ENCODE results near the gene TCEAL3. TPM values are rescaled to one million over a fixed set of nuclear protein-coding genes. Genes with fewer than 3 reads are reported as not detected.
"Not testable (repeated sequence)": the region's sequence is repeated elsewhere in the genome, so short reads cannot be mapped to it uniquely, and the experiment has no call there.

TCEAL3 gene
- total RNA-seq, 1 donor from 2014 or later = 11.3 TPM

- no peaks in the 10 kb centered on the region for H3K9me3 ChIP-seq
- no peak overlapping the region for H3K27ac ChIP-seq
- H3K4me3 ChIP-seq = no peak overlapping the region
- no peaks in the 10 kb centered on the region for H3K4me1 ChIP-seq
- intact Hi-C loops (cut with DNase I) = no loop called here
- H3K36me3 ChIP-seq = no peaks in the 10 kb centered on the region
- DNase-seq (ENCODE audit: low spot score in 2 of 2) = no peak
- H3K27me3 ChIP-seq = no peaks in the 10 kb centered on the region
- TF ChIP-seq, protein P1, sequence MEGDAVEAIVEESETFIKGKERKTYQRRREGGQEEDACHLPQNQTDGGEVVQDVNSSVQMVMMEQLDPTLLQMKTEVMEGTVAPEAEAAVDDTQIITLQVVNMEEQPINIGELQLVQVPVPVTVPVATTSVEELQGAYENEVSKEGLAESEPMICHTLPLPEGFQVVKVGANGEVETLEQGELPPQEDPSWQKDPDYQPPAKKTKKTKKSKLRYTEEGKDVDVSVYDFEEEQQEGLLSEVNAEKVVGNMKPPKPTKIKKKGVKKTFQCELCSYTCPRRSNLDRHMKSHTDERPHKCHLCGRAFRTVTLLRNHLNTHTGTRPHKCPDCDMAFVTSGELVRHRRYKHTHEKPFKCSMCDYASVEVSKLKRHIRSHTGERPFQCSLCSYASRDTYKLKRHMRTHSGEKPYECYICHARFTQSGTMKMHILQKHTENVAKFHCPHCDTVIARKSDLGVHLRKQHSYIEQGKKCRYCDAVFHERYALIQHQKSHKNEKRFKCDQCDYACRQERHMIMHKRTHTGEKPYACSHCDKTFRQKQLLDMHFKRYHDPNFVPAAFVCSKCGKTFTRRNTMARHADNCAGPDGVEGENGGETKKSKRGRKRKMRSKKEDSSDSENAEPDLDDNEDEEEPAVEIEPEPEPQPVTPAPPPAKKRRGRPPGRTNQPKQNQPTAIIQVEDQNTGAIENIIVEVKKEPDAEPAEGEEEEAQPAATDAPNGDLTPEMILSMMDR (IDR thresholded peaks at IDR 0.05) = no peak
Measured at GRCh38 chrX:103658681-103659433, 51.1 kb downstream of the TCEAL3 start.

DNA sequence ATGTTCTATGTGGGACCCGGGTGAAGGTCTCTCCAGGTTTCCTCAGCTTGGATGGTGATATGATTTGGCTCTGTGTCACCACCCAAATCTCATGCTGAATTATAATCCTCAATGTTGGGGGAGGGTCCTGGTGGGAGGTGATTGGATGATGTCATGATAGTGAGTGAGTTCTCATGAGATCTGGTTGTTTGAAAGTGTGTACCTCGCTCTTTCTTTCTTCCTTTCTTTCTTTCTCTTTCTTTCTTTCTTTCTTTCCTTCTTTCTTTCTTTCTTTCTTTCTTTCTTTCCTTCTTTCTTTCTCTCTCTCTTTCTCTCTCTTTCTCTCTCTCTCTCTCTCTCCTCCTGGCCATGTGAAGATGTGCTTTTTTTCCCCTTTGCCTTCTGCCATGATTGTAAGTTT lies 51.7 kb downstream of the TCEAL3 start:
- H3K27ac ChIP-seq; DNase-seq (ENCODE audit: low spot score in 2 of 2); intact Hi-C loops (cut with DNase I); H3K4me1 ChIP-seq; H3K27me3 ChIP-seq; H3K4me3 ChIP-seq; H3K36me3 ChIP-seq; H3K9me3 ChIP-seq: not testable (repeated sequence)

Other genes starting within 250 kb of the TCEAL3 start
- gene BEX3, start 231.4 kb upstream of the TCEAL3 start, total RNA-seq = 32.1 TPM
- 1.5 TPM for gene RAB40A, start 88.5 kb upstream of the TCEAL3 start, total RNA-seq
- 91.7 TPM for gene TCEAL4, start 22.4 kb upstream of the TCEAL3 start, total RNA-seq
- 4.9 TPM for gene TCEAL1, start 21.0 kb downstream of the TCEAL3 start, total RNA-seq
- gene MORF4L2, start 78.7 kb downstream of the TCEAL3 start, total RNA-seq = 211 TPM
- gene TMEM31, start 102.9 kb downstream of the TCEAL3 start, total RNA-seq = not detected
- gene PLP1, start 168.9 kb downstream of the TCEAL3 start, total RNA-seq = 5.9 TPM
- gene RAB9B, start 224.3 kb downstream of the TCEAL3 start, total RNA-seq = 0.43 TPM

All from ascending aorta (tissue), 2 donors.